Neutrophil (primary cell): ENCODE data around the gene RBMS3.

ENCODE experiments used
- H3K27ac ChIP-seq: fragments of 200-600 bp; sonication (generic); 2 replicates; pipeline ENCODE4 v1.5.1; 2016; ENCODE audit warnings: mild to moderate bottlenecking, moderate library complexity
- H3K27me3 ChIP-seq: fragments of 200-600 bp; sonication (generic); 2 replicates; pipeline ENCODE4 v1.6.0; 2016; ENCODE audit warnings: mild to moderate bottlenecking
- H3K36me3 ChIP-seq: fragments of 200-600 bp; sonication (generic); 2 replicates; pipeline ENCODE4 v1.5.1; 2017
- H3K4me1 ChIP-seq, 2 experiments: fragments of 200-600 bp in 1 of 2; sonication (generic) in 1 of 2; 1 replicate in 1 of 2; 2 replicates in 1 of 2; pipeline versions ENCODE4 v1.5.1 to v1.6.1; 2013 to 2016; ENCODE audit warnings: low read depth in 1 of 2, low read length in 1 of 2, mild to moderate bottlenecking in 1 of 2, moderate library complexity in 1 of 2; ENCODE audit not compliant: control insufficient read depth in 1 of 2, insufficient read depth in 1 of 2
- H3K4me3 ChIP-seq, 2 experiments: fragments of 200-600 bp in 1 of 2; sonication (generic) in 1 of 2; 1 replicate in 1 of 2; 2 replicates in 1 of 2; pipeline ENCODE4 v1.5.1; 2013 to 2016; ENCODE audit warnings: low read depth in 1 of 2, low read length in 1 of 2, mild to moderate bottlenecking in 1 of 2, moderate library complexity in 1 of 2
- H3K9me3 ChIP-seq: fragments of 200-600 bp; sonication (generic); 2 replicates; pipeline ENCODE4 v1.5.1; 2016
- TF ChIP-seq, protein P1 (sequence below): fragments of 200-600 bp; sonication (generic); IDR thresholded peaks from 2 replicates; pipeline ENCODE4 v1.5.1; 2016; ENCODE audit warnings: antibody characterized with exemption

Gene RBMS3

DNA sequence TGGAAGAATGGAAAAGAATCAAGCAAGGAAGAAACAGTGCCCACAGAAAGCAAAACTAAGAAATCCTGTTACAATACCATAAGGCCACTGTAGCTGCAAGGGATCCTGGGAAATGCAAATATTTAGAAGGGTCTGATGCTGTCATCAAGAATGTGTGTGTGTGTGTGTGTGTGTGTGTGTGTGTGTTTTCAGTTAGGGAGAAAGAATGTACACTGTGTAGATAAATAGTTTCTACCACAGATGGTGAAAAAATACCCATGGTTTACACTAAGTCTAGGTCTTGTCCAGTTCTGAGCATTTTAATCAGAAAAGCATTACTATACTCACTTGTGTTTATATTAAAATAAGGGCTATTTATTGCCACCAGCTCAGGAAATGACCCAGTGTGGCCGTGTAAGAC, 355.0 kb downstream of the RBMS3 start:
- H3K27ac ChIP-seq = no peak overlapping the region
- no peaks in the 10 kb centered on the region for H3K36me3 ChIP-seq
- H3K4me1 ChIP-seq = no peaks in the 10 kb centered on the region
- TF ChIP-seq, protein P1, sequence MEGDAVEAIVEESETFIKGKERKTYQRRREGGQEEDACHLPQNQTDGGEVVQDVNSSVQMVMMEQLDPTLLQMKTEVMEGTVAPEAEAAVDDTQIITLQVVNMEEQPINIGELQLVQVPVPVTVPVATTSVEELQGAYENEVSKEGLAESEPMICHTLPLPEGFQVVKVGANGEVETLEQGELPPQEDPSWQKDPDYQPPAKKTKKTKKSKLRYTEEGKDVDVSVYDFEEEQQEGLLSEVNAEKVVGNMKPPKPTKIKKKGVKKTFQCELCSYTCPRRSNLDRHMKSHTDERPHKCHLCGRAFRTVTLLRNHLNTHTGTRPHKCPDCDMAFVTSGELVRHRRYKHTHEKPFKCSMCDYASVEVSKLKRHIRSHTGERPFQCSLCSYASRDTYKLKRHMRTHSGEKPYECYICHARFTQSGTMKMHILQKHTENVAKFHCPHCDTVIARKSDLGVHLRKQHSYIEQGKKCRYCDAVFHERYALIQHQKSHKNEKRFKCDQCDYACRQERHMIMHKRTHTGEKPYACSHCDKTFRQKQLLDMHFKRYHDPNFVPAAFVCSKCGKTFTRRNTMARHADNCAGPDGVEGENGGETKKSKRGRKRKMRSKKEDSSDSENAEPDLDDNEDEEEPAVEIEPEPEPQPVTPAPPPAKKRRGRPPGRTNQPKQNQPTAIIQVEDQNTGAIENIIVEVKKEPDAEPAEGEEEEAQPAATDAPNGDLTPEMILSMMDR = no peak
- H3K4me3 ChIP-seq = no peak overlapping the region
- H3K27me3 ChIP-seq = no peaks in the 10 kb centered on the region
- H3K9me3 ChIP-seq = no peaks in the 10 kb centered on the region

- Histone ChIP-seq H3K27me3 (no peaks in the 10 kb centered on the region), H3K27ac (no peak overlapping the region), H3K9me3 (no peaks in the 10 kb centered on the region), H3K4me3 (no peak overlapping the region), H3K4me1 (no peaks in the 10 kb centered on the region), H3K36me3 (no peaks in the 10 kb centered on the region)
- TF ChIP-seq, protein P1 = no peak
These were observed 356.2 kb downstream of the RBMS3 start for GRCh38 chr3:29637068-29637467.

GRCh38 chr3:29639578-29640290, 358.9 kb downstream of the RBMS3 start:
- H3K4me3 ChIP-seq = no peak overlapping the region
- H3K27me3 ChIP-seq = no peaks in the 10 kb centered on the region
- TF ChIP-seq, protein P1 = no peak
- no peaks in the 10 kb centered on the region for H3K4me1 ChIP-seq
- H3K9me3 ChIP-seq = no peaks in the 10 kb centered on the region
- no peaks in the 10 kb centered on the region for H3K36me3 ChIP-seq
- no peak overlapping the region for H3K27ac ChIP-seq

DNA sequence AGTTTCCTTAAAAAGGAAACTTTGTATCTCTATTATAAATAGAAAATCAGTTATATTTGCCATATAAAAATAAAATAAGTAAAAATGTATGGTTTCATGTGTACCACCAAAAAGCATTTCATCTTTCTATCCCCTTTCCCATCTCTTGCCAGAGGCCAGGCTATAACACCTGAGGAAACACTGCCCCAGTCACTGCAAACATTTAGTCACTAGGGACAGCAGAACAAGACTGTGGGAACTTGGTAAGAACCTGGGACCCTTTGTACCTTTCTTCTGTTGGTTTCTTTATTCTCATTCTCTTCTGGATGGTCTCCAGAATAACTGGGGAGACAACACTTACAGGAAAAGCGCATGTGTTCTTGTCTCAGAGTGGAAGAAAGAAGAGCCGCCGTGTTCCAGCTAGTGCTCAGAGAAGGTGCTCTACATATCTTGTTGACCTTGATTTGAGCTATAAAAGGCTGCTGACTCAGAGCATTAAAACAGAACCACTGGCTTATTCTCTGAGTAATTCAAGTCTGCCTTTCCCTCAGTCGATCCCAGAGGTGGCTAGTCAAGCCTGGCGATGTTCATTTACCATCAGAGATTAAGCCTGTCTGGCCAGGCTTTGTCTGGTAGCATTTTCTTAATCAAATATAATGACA, 361.6 kb downstream of the RBMS3 start:
- no peak overlapping the region for H3K27ac ChIP-seq
- H3K27me3 ChIP-seq = no peaks in the 10 kb centered on the region
- no peaks in the 10 kb centered on the region for H3K9me3 ChIP-seq
- H3K36me3 ChIP-seq = no peaks in the 10 kb centered on the region
- H3K4me3 ChIP-seq = no peak overlapping the region
- H3K4me1 ChIP-seq = no peaks in the 10 kb centered on the region
- TF ChIP-seq, protein P1 = no peak

- H3K9me3 ChIP-seq = no peaks in the 10 kb centered on the region
- TF ChIP-seq, protein P1 = no peak
- H3K4me3 ChIP-seq = no peak overlapping the region
- no peaks in the 10 kb centered on the region for H3K36me3 ChIP-seq
- no peaks in the 10 kb centered on the region for H3K27me3 ChIP-seq
- H3K4me1 ChIP-seq = no peaks in the 10 kb centered on the region
- H3K27ac ChIP-seq = no peak overlapping the region
These were observed 362.2 kb downstream of the RBMS3 start for GRCh38 chr3:29643034-29643425.
